ENCODE measurements around the gene TRIM32.
"Not testable (repeated sequence)": the region's sequence is repeated elsewhere in the genome, so short reads cannot be mapped to it uniquely, and the experiment has no call there.

TRIM32 gene

GRCh38 chr9:116674210-116674980 lies 12.7 kb upstream of the TRIM32 start:
- no peak for DNase-seq

GRCh38 chr9:116683535-116683934 lies 3.6 kb upstream of the TRIM32 start:
- no peak for DNase-seq

- no peak for DNase-seq
These were observed 1.9 kb upstream of the TRIM32 start for GRCh38 chr9:116685166-116685565.

- DNase-seq = no peak
These were observed 970 bp upstream of the TRIM32 start for GRCh38 chr9:116686135-116686534.

- no peak for DNase-seq
These were observed 422 bp upstream of the TRIM32 start for GRCh38 chr9:116686693-116687073.

GRCh38 chr9:116687754-116688135 lies 640 bp downstream of the TRIM32 start:
- no peak for DNase-seq

- DNase-seq = no peak
These were observed 1.8 kb downstream of the TRIM32 start for GRCh38 chr9:116688806-116689485.

GRCh38 chr9:116689486-116690032 lies 2.5 kb downstream of the TRIM32 start:
- DNase-seq = no peak

GRCh38 chr9:116690805-116691204 lies 3.7 kb downstream of the TRIM32 start:
- not testable (repeated sequence) for DNase-seq

GRCh38 chr9:116691607-116692006 lies 4.5 kb downstream of the TRIM32 start:
- no peak for DNase-seq

- no peak for DNase-seq
These were observed 5.5 kb downstream of the TRIM32 start for GRCh38 chr9:116692616-116693015.

GRCh38 chr9:116693233-116693731 lies 6.2 kb downstream of the TRIM32 start:
- DNase-seq = no peak

GRCh38 chr9:116694785-116695291 lies 7.7 kb downstream of the TRIM32 start:
- no peak for DNase-seq

GRCh38 chr9:116695438-116695837 lies 8.3 kb downstream of the TRIM32 start:
- DNase-seq = no peak

GRCh38 chr9:116697362-116697761 lies 10.3 kb downstream of the TRIM32 start:
- DNase-seq = no peak

GRCh38 chr9:116697887-116698286 lies 10.8 kb downstream of the TRIM32 start:
- DNase-seq = no peak

- no peak for DNase-seq
These were observed 13.2 kb downstream of the TRIM32 start for GRCh38 chr9:116700279-116700678.

- no peak for DNase-seq
These were observed 14.1 kb downstream of the TRIM32 start for GRCh38 chr9:116700882-116701865.

GRCh38 chr9:116701940-116702642 lies 15.0 kb downstream of the TRIM32 start:
- DNase-seq = no peak

GRCh38 chr9:116703634-116704033 lies 16.5 kb downstream of the TRIM32 start:
- DNase-seq = no peak

- no peak for DNase-seq
These were observed 17.4 kb downstream of the TRIM32 start for GRCh38 chr9:116704470-116704869.

- no peak for DNase-seq
These were observed 18.4 kb downstream of the TRIM32 start for GRCh38 chr9:116705531-116705930.

Data from T1000 (cell line).